BJ (cell line): ENCODE measurements around the gene EIF5A2. TPM values are rescaled to one million over a fixed set of nuclear protein-coding genes. Genes with fewer than 3 reads are reported as not detected.

Source experiments
- CTCF ChIA-PET: fragments of 350-600 bp; formaldehyde crosslinking; extraction: SDS; loops from one replicate; lab custom pipeline; 2021; ENCODE audit warnings: antibody characterized with exemption, inconsistent platforms; lab: Yijun Ruan, JAX
- POLR2A ChIA-PET: fragments of 300-600 bp; sonication (Branson Sonifier 250); formaldehyde crosslinking; extraction: SDS; loops from one replicate; lab custom pipeline; 2021; ENCODE audit warnings: antibody characterized with exemption; lab: Charles Lee
- DNase-seq: peaks from one replicate; pipeline ENCODE4 v3.0.0-alpha.2; 2011; ENCODE audit warnings: low read depth
- H3K27me3 ChIP-seq: 2 replicates; pipeline ENCODE4 v1.6.0; 2011; ENCODE audit warnings: low read length; ENCODE audit not compliant: control insufficient read depth, insufficient read depth
- H3K36me3 ChIP-seq: 2 replicates; pipeline ENCODE4 v1.5.1; 2011; ENCODE audit warnings: low read length; ENCODE audit not compliant: control insufficient read depth, insufficient read depth
- H3K4me3 ChIP-seq: 2 replicates; pipeline ENCODE4 v1.5.1; 2011; ENCODE audit warnings: low read depth, mild to moderate bottlenecking, control low read depth, low read length
- polyA plus RNA-seq: library from polyadenylated mRNA; depleted of rRNA; stranded (reverse); fragments of >200 nt; gene quantifications from 2 replicates; pipeline ENCODE4 v1.2.3, GENCODE V29; 2011
- TF ChIP-seq, protein P1 (sequence below): IDR thresholded peaks from 2 replicates; pipeline ENCODE4 v1.5.1; 2011; ENCODE audit warnings: low read depth, mild to moderate bottlenecking, control low read depth, inconsistent platforms, low read length, moderate library complexity; ENCODE audit not compliant: insufficient read depth

Gene EIF5A2
- polyA plus RNA-seq, 1 experiment = 7.8 TPM

- ChIA-PET POLR2A (no interaction called here), CTCF (no interaction called here)
- Histone ChIP-seq H3K27me3 (no peaks in the 10 kb centered on the region), H3K4me3 (no peak overlapping the region), H3K36me3 (no peaks in the 10 kb centered on the region)
- DNase-seq = no peak
- TF ChIP-seq, protein P1, sequence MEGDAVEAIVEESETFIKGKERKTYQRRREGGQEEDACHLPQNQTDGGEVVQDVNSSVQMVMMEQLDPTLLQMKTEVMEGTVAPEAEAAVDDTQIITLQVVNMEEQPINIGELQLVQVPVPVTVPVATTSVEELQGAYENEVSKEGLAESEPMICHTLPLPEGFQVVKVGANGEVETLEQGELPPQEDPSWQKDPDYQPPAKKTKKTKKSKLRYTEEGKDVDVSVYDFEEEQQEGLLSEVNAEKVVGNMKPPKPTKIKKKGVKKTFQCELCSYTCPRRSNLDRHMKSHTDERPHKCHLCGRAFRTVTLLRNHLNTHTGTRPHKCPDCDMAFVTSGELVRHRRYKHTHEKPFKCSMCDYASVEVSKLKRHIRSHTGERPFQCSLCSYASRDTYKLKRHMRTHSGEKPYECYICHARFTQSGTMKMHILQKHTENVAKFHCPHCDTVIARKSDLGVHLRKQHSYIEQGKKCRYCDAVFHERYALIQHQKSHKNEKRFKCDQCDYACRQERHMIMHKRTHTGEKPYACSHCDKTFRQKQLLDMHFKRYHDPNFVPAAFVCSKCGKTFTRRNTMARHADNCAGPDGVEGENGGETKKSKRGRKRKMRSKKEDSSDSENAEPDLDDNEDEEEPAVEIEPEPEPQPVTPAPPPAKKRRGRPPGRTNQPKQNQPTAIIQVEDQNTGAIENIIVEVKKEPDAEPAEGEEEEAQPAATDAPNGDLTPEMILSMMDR = no peak
These were observed 6.3 kb upstream of the EIF5A2 start for GRCh38 chr3:170914690-170915089.

DNA sequence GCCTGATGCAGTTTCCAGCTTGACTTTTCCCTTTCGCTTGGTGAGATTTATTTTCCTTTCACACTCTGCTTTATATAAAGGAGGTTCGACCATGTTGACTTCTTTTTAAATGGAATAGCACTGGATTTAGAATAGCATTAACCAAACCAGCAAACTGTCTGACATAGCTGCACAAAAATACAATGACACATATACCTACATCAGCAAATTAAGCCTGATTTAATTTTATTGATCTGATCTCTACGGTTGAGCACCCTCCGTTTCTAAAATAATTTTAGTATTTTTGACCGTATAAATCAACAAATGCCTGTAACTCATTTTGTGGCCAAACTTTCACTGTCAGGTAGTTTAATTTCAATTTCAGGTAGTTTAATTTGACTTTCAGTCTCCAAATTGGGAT, 5.8 kb upstream of the EIF5A2 start:
- DNase-seq = no peak
- CTCF ChIA-PET = no interaction called here
- TF ChIP-seq, protein P1 = no peak

DNA sequence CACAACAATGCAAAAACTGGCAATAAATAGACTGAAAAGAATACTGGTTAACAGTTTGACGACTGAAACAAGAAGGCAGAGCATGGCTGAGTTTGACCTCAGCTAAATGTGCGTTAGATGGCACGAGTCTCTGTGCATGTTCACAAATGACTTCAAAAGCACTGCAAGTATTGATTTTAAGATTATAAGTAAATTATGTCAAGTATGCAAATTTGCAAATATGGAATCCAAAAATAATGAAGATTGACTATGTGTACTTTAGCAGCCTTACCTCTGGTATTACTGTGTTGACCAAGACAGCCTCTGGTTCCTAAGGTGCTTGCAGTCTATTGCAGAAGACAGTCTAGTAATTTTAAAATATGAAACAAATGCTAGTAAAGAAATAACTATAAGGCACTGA, 2.6 kb upstream of the EIF5A2 start:
- no peaks in the 10 kb centered on the region for H3K27me3 ChIP-seq
- ChIA-PET POLR2A (no interaction called here), CTCF (no interaction called here)
- H3K4me3 ChIP-seq = no peak overlapping the region
- TF ChIP-seq, protein P1 = no peak
- H3K36me3 ChIP-seq = no peaks in the 10 kb centered on the region
- no peak for DNase-seq

More for the DNA sequence above, 5.8 kb upstream of the EIF5A2 start:
- POLR2A ChIA-PET = no interaction called here
- H3K36me3 ChIP-seq = no peaks in the 10 kb centered on the region
- H3K27me3 ChIP-seq = no peaks in the 10 kb centered on the region
- H3K4me3 ChIP-seq = no peak overlapping the region

DNA sequence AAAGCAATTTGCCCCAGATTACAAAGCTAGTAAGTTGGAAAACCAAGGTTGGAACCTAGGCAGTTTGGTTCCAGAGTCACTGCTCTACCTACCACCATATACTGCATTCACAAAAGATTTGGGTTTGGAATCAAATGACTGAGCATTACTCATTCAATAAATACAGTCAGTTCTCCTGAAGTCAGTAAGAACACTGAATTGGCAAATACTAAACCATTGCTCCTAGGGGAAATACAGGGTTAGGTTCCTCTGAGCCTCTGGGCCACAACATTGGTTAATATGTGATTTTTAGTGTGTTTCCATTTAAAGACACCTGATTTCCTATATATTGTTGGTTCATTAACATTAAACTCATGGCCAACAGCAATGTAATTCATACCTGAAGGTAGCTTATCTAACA, 2.1 kb upstream of the EIF5A2 start:
- Histone ChIP-seq H3K4me3 (no peak overlapping the region), H3K27me3 (no peaks in the 10 kb centered on the region), H3K36me3 (no peaks in the 10 kb centered on the region)
- CTCF ChIA-PET = no interaction called here
- POLR2A ChIA-PET = no interaction called here
- no peak for DNase-seq
- TF ChIP-seq, protein P1 = no peak

DNA sequence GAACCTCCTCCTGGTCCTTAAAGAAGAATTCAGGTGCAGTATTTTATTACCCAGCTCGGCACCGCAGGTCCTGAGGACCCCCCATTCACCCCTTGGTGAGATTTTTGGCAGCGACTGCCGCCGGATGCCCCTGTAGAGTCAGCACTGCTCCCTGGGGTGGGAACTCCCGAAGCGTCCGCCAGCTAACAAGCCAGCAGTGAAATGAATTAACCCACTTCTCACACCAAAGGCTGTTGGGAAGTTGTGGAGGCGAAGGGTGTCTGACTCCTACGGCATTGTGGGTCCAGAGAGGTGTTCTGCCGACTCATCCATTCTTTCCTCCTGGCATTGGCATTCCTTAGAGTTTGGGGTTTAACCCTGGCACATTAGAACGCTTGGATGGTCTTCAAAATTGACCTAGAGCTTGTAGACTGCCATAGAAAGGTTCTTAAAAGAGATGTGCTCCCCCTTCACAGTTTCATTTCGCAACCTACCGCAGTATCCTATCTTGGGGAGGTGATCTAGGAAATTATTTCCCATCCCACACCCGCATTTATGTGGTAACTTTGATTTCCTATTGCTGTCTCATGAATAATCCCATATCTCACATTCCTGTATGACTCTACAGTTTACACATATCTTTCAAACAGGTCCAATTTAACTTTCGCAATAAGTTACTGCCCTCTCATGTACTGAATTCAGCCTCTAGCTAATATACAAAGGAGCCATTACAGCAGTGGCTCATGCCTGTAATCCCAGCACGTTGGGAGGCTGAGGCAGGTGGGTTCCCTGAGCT, 879 bp upstream of the EIF5A2 start:
- ChIA-PET POLR2A (no interaction called here), CTCF (interaction anchor here (0.5 to 1.0 kb wide), 3 partner anchors 23 to 708 kb away, joined by 3 to 4 read pairs (median 3); no protein-coding TSS in a partner anchor)
- H3K36me3 ChIP-seq = no peaks in the 10 kb centered on the region
- TF ChIP-seq, protein P1 = no peak
- H3K27me3 ChIP-seq = no peaks in the 10 kb centered on the region
- no peak overlapping the region for H3K4me3 ChIP-seq
- DNase-seq = peak; percentile 74
